ENCODE measurements around the gene URM1. TPM values are rescaled to one million over a fixed set of nuclear protein-coding genes. Genes with fewer than 3 reads are reported as not detected.

Gene URM1
- total RNA-seq, 1 experiment from 2014 or later, result 102 TPM

GRCh38 chr9:128385496-128386460, 14.6 kb downstream of the URM1 start:
- DNase-seq (ENCODE audit: low spot score), result no peak

GRCh38 chr9:128388150-128388549, 17.0 kb downstream of the URM1 start:
- no peak for DNase-seq (ENCODE audit: low spot score)

GRCh38 chr9:128389395-128390149, 18.4 kb downstream of the URM1 start:
- DNase-seq (ENCODE audit: low spot score), result no peak

- DNase-seq (ENCODE audit: low spot score), result no peak
Observed at GRCh38 chr9:128390150-128390812, 19.1 kb downstream of the URM1 start.

- no peak for DNase-seq (ENCODE audit: low spot score)
Observed at GRCh38 chr9:128390813-128391711, 19.9 kb downstream of the URM1 start.

GRCh38 chr9:128391956-128392301, 20.8 kb downstream of the URM1 start:
- DNase-seq (ENCODE audit: low spot score), result no peak

GRCh38 chr9:128392302-128393144, 21.3 kb downstream of the URM1 start:
- DNase-seq (ENCODE audit: low spot score), result no peak

- DNase-seq (ENCODE audit: low spot score), result no peak
Observed at GRCh38 chr9:128393145-128393775, 22.1 kb downstream of the URM1 start.

GRCh38 chr9:128393970-128394369, 22.8 kb downstream of the URM1 start:
- DNase-seq (ENCODE audit: low spot score), result no peak

GRCh38 chr9:128394379-128395168, 23.4 kb downstream of the URM1 start:
- no peak for DNase-seq (ENCODE audit: low spot score)

GRCh38 chr9:128396970-128397613, 25.9 kb downstream of the URM1 start:
- no peak for DNase-seq (ENCODE audit: low spot score)

- DNase-seq (ENCODE audit: low spot score), result no peak
Observed at GRCh38 chr9:128397831-128398230, 26.7 kb downstream of the URM1 start.

- no peak for DNase-seq (ENCODE audit: low spot score)
Observed at GRCh38 chr9:128399861-128400260, 28.7 kb downstream of the URM1 start.

GRCh38 chr9:128404560-128404959, 33.4 kb downstream of the URM1 start:
- DNase-seq (ENCODE audit: low spot score), result no peak

GRCh38 chr9:128405077-128405779, 34.1 kb downstream of the URM1 start:
- no peak for DNase-seq (ENCODE audit: low spot score)

- DNase-seq (ENCODE audit: low spot score), result no peak
Observed at GRCh38 chr9:128405780-128406171, 34.6 kb downstream of the URM1 start.

GRCh38 chr9:128406848-128407391, 35.7 kb downstream of the URM1 start:
- DNase-seq (ENCODE audit: low spot score), result no peak
